ENCODE measurements around the gene C16orf74. TPM values are rescaled to one million over a fixed set of nuclear protein-coding genes. Genes with fewer than 3 reads are reported as not detected.

C16orf74 gene
- polyA plus RNA-seq, 1 experiment, result 3.2 TPM

DNA sequence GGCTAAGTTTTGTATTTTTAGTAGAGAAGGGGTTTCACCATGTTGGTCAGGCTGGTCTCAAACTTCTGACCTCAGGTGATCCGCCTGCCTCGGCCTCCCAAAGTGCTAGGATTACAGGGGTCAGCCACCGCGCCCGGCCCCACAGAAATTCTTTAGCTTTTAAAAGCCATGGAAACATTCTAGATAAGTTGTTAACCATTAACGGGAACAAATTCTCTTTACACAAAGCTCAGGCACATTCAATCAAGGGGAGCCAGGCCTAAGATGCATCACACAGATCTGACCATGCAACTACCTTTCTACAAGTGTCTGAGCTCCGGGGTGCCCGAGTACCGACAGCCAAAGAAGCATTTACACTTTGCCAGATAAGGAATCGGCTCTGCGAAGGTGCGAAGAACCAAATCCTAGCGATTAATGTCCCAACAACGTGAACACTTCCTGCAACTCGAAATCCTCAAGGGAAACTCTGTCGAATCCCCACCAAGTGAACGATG lies 47.4 kb upstream of the C16orf74 start:
- CTCF ChIA-PET, result interaction anchor here (0.6 kb wide), 2 partner anchors 23 to 182 kb away, joined by 3 to 4 read pairs; no protein-coding TSS in a partner anchor
- POLR2A ChIA-PET, result no interaction called here
- Histone ChIP-seq H3K27me3 (ENCODE audit: control insufficient read depth, insufficient read depth, low read length) (no peaks in the 10 kb centered on the region), H3K9me3 (ENCODE audit: control insufficient read depth, insufficient read depth, low read length) (no peaks in the 10 kb centered on the region), H3K27ac (ENCODE audit: low read depth, low read length) (no peak overlapping the region), H3K4me3 (ENCODE audit: low read depth, low read length) (peak overlapping the region; percentile 96)
- TF ChIP-seq CTCF (IDR thresholded peaks at IDR 0.05; ENCODE audit: low read depth, low read length), result no peak
- DNase-seq (ENCODE audit: low read depth, low spot score), result no peak

DNA sequence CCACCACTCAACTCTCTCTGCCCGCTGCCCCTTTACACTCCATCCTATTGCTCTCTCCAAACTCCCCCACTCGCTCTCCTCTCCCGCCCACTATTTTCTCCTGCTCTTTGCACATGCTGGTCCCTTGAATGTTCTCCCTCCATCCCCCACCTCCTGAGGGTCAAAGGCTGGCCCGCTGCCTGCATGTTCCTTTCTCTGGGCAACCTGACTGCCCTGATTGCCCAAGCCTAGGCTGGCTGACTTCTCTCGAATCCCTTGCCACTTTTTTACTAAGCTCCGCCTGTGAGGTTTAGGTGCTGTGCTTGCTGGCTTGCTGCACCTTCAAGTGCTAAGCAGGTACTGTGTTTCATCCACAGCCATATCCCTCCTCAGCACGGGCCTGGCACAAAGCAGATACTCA lies 45.7 kb upstream of the C16orf74 start:
- no peak for TF ChIP-seq CTCF (IDR thresholded peaks at IDR 0.05; ENCODE audit: low read depth, low read length)
- H3K9me3 ChIP-seq (ENCODE audit: control insufficient read depth, insufficient read depth, low read length), result no peaks in the 10 kb centered on the region
- CTCF ChIA-PET, result interaction anchor here (0.6 kb wide), 1 partner anchor 543 kb away, joined by 4 read pairs; no protein-coding TSS in a partner anchor
- H3K4me3 ChIP-seq (ENCODE audit: low read depth, low read length), result no peak overlapping the region
- no peak overlapping the region for H3K27ac ChIP-seq (ENCODE audit: low read depth, low read length)
- DNase-seq (ENCODE audit: low read depth, low spot score), result no peak
- POLR2A ChIA-PET, result no interaction called here
- H3K27me3 ChIP-seq (ENCODE audit: control insufficient read depth, insufficient read depth, low read length), result no peaks in the 10 kb centered on the region

GRCh38 chr16:85796152-85796551 lies 45.3 kb upstream of the C16orf74 start:
- DNase-seq (ENCODE audit: low read depth, low spot score), result no peak
- Histone ChIP-seq H3K27ac (ENCODE audit: low read depth, low read length) (no peak overlapping the region), H3K27me3 (ENCODE audit: control insufficient read depth, insufficient read depth, low read length) (no peaks in the 10 kb centered on the region), H3K4me3 (ENCODE audit: low read depth, low read length) (no peak overlapping the region), H3K9me3 (ENCODE audit: control insufficient read depth, insufficient read depth, low read length) (no peaks in the 10 kb centered on the region)
- no peak for TF ChIP-seq CTCF (IDR thresholded peaks at IDR 0.05; ENCODE audit: low read depth, low read length)
- ChIA-PET POLR2A (no interaction called here), CTCF (no interaction called here)

DNA sequence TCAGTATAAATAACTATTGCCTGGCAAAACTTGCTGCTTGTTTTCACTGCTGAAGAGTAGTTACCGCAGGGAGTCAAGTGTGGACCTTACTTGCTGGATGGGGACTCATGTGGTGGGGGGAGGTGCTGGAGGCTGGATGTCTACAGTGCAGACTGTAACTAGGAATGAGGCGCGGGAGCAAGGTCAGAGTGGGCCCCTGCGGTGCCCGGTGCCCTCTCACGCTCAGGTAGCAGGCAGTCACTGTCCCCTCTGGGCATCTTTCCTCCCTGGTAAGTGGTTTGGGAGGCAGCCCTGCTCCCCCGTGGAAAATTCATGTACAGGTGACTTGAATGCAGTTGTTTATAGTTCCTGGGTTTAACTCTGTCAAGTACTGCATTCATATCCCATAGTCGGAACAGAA lies 43.8 kb upstream of the C16orf74 start:
- ChIA-PET POLR2A (no interaction called here), CTCF (no interaction called here)
- Histone ChIP-seq H3K27ac (ENCODE audit: low read depth, low read length) (no peak overlapping the region), H3K9me3 (ENCODE audit: control insufficient read depth, insufficient read depth, low read length) (no peaks in the 10 kb centered on the region), H3K4me3 (ENCODE audit: low read depth, low read length) (no peak overlapping the region), H3K27me3 (ENCODE audit: control insufficient read depth, insufficient read depth, low read length) (no peaks in the 10 kb centered on the region)
- TF ChIP-seq CTCF (IDR thresholded peaks at IDR 0.05; ENCODE audit: low read depth, low read length), result no peak
- DNase-seq (ENCODE audit: low read depth, low spot score), result no peak

GRCh38 chr16:85793662-85794298 lies 42.9 kb upstream of the C16orf74 start:
- DNase-seq (ENCODE audit: low read depth, low spot score), result no peak
- Histone ChIP-seq H3K4me3 (ENCODE audit: low read depth, low read length) (no peak overlapping the region), H3K27me3 (ENCODE audit: control insufficient read depth, insufficient read depth, low read length) (no peaks in the 10 kb centered on the region), H3K27ac (ENCODE audit: low read depth, low read length) (no peak overlapping the region), H3K9me3 (ENCODE audit: control insufficient read depth, insufficient read depth, low read length) (no peaks in the 10 kb centered on the region)
- ChIA-PET POLR2A (no interaction called here), CTCF (no interaction called here)
- no peak for TF ChIP-seq CTCF (IDR thresholded peaks at IDR 0.05; ENCODE audit: low read depth, low read length)
